ENCODE results near the gene PDIA4. TPM values are rescaled to one million over a fixed set of nuclear protein-coding genes. Genes with fewer than 3 reads are reported as not detected.
A peak's percentile ranks its signal among the peaks of the same experiment; 100 is the strongest.

PDIA4 gene
- total RNA-seq, 4 donors from 2014 or later = 57.1 to 100 (median 61.6) TPM

GRCh38 chr7:149010451-149010850 is 17.9 kb downstream of the PDIA4 start:
- Histone ChIP-seq H3K9me3 (no peaks in the 10 kb centered on the region), H3K36me3 (peaks cover 0 to 95% (median 0%) of the 10 kb centered on the region in 3 donors)
- no peak for TF ChIP-seq POLR2A (IDR thresholded peaks at IDR 0.05)
- TF ChIP-seq CTCF (IDR thresholded peaks at IDR 0.05) = no peak

DNA sequence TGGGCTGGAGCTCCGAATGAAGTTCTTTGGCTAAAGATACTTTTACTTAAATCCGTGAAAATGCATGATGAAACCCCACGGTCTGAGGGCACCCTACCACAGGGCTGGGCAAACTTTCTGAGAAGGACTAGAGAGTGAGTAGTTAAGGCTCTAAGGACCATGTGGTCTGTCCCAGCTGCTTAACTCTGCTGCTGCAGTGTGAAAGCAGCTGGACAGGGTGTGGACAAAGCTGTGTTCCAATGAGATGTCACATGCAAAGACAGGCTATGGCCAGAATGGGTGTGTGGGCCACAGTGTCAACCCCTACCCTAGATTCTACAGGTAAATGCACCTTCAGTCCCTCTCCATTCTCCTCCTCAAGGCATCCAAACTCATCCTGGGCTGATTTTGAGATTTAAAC is 18.8 kb downstream of the PDIA4 start:
- Histone ChIP-seq H3K27ac (no peak overlapping the region), H3K4me1 (no peaks in the 10 kb centered on the region), H3K4me3 (no peak overlapping the region), H3K36me3 (peaks cover 0 to 91% (median 0%) of the 10 kb centered on the region in 3 donors), H3K9me3 (no peaks in the 10 kb centered on the region), H3K27me3 (no peaks in the 10 kb centered on the region)
- TF ChIP-seq CTCF (IDR thresholded peaks at IDR 0.05) = no peak
- no peak for TF ChIP-seq POLR2A (IDR thresholded peaks at IDR 0.05)
- DNase-seq = peak in 1 of 3 donors; percentile 12

More at GRCh38 chr7:149010451-149010850, 17.9 kb downstream of the PDIA4 start:
- no peaks in the 10 kb centered on the region for H3K4me1 ChIP-seq
- no peak overlapping the region for H3K4me3 ChIP-seq
- no peaks in the 10 kb centered on the region for H3K27me3 ChIP-seq
- DNase-seq = peak in 1 of 3 donors; percentile 13
- H3K27ac ChIP-seq = no peak overlapping the region

DNA sequence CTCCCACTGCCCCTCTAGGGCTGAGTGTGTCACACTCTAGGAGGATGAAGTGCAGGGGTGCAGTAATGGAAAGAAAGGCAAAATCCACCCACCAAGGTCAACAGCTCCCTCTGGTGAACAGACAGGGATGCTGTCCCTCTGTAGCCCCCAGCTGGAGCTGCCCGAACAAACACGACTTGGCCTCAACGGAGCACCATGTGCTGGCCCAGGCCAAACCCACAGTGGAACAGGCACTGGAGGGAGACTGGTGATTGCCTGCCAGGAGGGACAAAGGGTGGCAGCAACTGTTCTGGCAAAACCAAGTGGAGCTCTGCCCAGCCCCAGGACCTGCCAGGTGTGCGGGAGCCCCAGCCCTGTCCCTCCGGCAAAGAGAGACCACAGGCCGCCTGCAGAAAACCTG is 20.7 kb downstream of the PDIA4 start:
- Histone ChIP-seq H3K4me3 (no peak overlapping the region), H3K4me1 (no peaks in the 10 kb centered on the region), H3K9me3 (no peaks in the 10 kb centered on the region), H3K27ac (no peak overlapping the region), H3K36me3 (peaks cover 0 to 91% (median 0%) of the 10 kb centered on the region in 3 donors), H3K27me3 (no peaks in the 10 kb centered on the region)
- no peak for TF ChIP-seq CTCF (IDR thresholded peaks at IDR 0.05)
- no peak for TF ChIP-seq POLR2A (IDR thresholded peaks at IDR 0.05)
- DNase-seq = peak in 1 of 3 donors; percentile 21

GRCh38 chr7:149007146-149007545 is 21.2 kb downstream of the PDIA4 start:
- Histone ChIP-seq H3K27me3 (no peaks in the 10 kb centered on the region), H3K4me3 (no peak overlapping the region), H3K36me3 (peaks cover 0 to 91% (median 0%) of the 10 kb centered on the region in 3 donors), H3K27ac (no peak overlapping the region), H3K9me3 (no peaks in the 10 kb centered on the region), H3K4me1 (no peaks in the 10 kb centered on the region)
- no peak for DNase-seq
- TF ChIP-seq CTCF (IDR thresholded peaks at IDR 0.05) (no peak), POLR2A (IDR thresholded peaks at IDR 0.05) (no peak)

DNA sequence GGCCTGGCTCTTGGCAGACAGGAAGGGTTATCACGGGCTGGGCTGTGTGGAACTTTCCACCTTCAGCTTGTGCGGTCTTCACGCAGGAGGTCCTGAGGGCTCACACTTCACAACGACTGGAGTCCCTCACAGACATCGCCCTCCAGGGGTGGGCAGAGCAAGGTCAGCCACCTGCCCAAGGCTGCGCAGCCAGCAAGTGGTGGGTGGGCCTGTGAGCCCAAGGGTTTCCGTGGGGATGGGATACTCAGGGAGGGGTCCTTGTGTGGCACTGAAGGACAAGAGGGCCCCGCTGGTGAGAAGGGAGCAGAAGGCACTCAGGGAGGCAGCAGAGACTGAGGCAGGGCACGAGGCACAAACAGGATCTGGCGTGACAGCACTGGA is 22.0 kb downstream of the PDIA4 start:
- H3K36me3 ChIP-seq = peaks cover 0 to 85% (median 0%) of the 10 kb centered on the region in 3 donors

More for the DNA sequence above, 22.0 kb downstream of the PDIA4 start:
- Histone ChIP-seq H3K27ac (no peak overlapping the region), H3K4me1 (no peaks in the 10 kb centered on the region), H3K27me3 (no peaks in the 10 kb centered on the region), H3K4me3 (no peak overlapping the region), H3K9me3 (no peaks in the 10 kb centered on the region)
- peak in 1 of 3 donors; percentile 37 for DNase-seq
- TF ChIP-seq CTCF (IDR thresholded peaks at IDR 0.05) (no peak), POLR2A (IDR thresholded peaks at IDR 0.05) (no peak)
